GM18520 (cell line): ENCODE data around the gene RERE.

Experiments used
- ATAC-seq: cut with Tn5 transposase; IDR thresholded peaks from one replicate; pipeline ENCODE4 v1.9.1; 2021; ENCODE audit not compliant: unreplicated experiment

RERE gene

GRCh38 chr1:8438489-8438888 is 379.0 kb downstream of the RERE start:
- ATAC-seq = no peak

DNA sequence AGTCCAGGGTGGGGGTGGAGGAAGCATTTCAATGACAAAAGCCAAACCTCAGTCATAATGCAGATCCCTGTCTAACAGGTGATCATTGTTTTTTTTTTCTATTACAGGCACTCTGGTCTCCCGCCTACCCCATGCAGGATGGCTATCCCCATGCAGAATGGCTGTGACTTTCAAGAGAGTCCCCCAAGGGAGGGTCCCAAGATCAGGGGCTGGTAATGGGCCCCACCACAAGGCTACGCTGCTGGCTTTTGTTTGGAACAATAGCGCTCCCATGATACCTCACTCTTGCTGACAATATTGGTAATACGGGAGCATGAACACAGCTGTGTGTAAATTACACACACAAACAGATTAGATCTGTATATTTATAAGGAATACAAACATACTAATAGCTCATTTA is 380.1 kb downstream of the RERE start:
- ATAC-seq = no peak

DNA sequence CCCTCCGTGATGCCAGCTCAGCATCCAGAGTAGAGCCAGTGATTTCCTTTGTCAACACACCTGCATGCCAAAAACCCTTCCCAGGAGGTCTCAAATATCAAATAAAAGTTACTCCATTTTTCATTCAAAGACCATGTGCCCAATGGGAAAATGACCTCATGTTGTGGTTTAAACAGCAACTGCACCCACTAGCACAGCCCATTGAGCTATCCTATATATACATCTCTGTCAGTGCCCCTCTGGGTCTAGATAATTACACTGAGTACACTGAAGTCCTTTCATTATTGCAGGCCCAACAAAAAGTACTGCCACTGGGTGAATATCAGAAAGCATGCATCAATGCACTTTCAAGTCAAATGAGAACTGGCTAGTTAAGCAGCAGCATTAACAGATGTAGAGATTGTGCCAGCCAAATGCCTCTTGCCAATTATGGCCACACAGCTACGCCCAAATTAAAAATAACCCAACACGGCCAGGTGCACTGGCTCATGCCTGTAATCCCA is 381.8 kb downstream of the RERE start:
- no peak for ATAC-seq

DNA sequence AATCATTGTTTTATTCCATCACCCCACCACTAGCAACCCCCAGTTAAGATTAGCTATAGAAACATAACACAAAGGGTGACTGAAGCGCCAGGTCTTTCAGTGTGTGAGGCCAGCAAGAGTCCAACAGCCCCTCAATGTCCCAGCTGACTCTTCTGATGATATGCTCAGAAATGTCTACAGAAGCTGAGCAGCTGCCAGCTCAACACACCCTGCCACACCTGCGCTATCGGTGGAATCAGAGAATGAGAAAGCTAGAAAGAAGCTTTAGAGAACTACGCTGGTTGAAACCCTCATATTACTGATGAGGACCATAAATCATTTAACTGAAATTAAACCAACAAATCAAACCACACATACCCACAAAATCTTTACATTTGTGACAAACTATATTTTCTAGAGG is 383.3 kb downstream of the RERE start:
- no peak for ATAC-seq

DNA sequence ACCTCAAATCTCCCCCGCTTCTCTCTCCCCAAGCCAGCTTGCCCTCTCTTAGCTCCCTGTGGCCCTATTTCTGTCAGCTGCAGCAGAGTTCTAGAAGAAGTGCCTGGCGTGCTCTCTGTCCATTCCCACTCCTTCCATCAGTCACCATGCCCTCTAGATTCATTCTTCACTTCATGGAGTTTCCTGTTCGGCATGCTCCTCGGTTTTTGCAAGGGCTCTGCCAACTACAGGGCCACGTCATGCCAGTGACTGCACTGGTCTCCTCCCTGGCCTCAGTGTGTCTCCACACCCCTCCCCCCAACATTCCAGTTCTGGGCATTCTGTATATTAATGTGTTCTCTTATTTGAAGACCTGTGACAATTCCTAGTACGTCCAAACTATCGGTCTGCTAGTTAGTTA is 385.7 kb downstream of the RERE start:
- no peak for ATAC-seq

- ATAC-seq = no peak
Observed at GRCh38 chr1:8431019-8431418, 386.4 kb downstream of the RERE start.

GRCh38 chr1:8430476-8430875 is 387.0 kb downstream of the RERE start:
- ATAC-seq = no peak

- no peak for ATAC-seq
Observed at GRCh38 chr1:8429549-8430110, 387.8 kb downstream of the RERE start.

- no peak for ATAC-seq
Observed at GRCh38 chr1:8428441-8428840, 389.0 kb downstream of the RERE start.

- no peak for ATAC-seq
Observed at GRCh38 chr1:8427986-8428385, 389.5 kb downstream of the RERE start.

DNA sequence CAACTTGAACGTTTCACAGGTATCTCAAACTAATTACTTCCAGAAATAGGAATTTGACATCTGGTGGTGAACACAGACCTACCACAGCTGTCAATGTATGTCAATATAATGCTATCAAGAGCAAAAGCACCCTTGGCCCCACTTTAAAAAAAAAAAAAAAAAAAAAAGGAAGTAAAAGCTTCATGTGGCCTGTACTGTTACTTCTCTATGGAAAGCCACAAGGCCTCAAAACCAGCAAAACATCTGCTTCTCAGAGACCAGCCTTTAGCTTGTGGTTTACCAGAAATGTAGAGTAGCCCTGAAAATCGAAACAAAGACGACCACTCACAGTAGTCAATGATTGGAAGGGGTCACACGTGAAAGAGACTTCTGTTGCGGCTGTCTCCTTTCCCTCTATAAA is 389.9 kb downstream of the RERE start:
- ATAC-seq = peak; percentile 55

GRCh38 chr1:8426996-8427395 is 390.4 kb downstream of the RERE start:
- no peak for ATAC-seq

GRCh38 chr1:8425781-8426161 is 391.7 kb downstream of the RERE start:
- no peak for ATAC-seq

DNA sequence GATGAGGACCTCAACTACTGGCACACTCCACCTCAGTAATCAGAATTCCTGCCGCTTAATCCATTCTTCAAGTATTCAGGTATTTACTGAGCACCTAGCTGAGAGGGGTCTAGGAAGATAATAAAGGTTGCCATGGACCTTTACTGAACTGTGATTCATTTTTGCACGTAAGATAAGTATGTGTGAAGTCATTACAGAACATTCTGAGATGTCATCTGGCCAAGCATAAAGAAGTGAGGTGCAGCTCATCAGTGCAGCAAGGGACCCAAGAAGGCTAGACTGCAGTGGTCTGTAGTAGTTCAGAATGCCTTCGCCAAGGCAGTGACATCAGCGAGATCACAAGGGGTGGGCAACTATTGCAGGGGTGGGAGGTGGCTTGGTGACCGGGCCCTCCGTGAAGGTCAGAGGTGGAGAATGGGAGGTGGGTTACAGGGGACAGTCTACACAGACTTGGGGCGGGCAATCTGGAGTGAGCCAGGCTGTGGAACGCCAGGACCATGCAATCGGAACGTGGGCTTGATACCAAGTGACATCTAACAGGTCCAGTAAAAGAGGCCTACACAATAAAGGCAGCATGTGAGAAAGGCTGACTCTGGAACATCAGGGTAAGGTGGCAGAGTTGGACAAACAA is 392.2 kb downstream of the RERE start:
- no peak for ATAC-seq

GRCh38 chr1:8424539-8425116 is 392.8 kb downstream of the RERE start:
- no peak for ATAC-seq

DNA sequence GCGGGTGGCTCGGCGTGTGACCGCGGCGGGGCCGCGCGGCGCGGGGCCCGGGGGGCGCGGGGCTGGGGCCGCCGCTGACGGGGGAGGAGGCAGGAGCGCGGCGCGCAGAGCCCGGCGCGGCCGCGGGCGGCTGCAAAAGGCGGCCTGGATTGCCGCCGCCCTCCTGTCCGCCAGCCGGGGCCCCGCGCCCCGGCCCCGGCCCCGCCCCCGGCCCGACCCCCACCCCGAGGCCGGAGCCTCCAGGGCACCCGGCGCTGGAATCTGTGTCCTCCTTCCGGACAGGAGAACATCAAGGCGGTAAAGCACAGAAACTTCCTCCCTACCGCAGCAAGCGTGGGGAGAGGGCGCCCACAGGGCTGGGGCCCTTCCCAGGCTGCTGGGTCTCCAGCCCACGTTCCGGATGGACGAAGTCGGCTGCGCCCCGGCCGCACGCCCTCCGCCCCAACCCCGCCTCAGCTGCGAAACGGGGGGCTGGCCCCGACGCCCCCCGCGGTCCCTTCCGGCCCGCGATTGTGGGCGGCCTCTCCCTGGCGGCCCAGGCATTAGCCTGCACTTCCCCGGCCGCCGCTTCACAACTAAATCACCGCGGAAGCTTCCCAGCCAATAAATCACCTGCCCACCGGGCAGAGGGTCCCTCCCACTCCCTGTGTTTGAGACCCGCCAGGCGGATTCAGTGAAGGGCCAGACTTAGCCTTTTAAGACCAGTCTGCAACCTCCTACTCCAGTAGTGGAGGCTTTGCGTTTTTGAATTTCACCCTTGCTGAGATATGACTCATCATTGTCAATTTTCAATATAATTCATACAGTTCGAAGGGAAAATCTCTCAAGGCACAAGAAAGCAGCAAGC is 393.5 kb downstream of the RERE start:
- no peak for ATAC-seq

GRCh38 chr1:8423269-8423691 is 394.2 kb downstream of the RERE start:
- no peak for ATAC-seq

GRCh38 chr1:8422510-8423268 is 394.8 kb downstream of the RERE start:
- ATAC-seq = no peak

DNA sequence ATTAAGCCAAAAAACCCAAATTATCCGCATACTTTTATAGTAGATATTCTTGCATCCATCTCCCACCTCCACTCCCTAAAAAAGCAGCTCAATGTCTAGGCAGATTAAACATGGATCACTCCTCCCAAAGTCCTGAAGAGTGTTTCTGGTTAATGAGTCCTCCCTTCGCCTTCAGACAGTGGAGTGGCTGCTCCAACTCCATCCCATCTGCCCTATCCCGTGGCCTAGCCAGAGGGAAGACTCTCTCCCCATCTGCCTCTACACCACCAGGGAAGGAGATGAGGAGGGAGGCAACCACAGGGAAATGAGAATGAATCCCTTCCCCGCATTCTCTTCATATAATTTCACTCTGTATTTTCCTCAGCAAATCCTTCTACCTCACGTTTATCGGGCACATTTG is 395.7 kb downstream of the RERE start:
- ATAC-seq = no peak

- ATAC-seq = no peak
Observed at GRCh38 chr1:8420318-8420717, 397.1 kb downstream of the RERE start.

DNA sequence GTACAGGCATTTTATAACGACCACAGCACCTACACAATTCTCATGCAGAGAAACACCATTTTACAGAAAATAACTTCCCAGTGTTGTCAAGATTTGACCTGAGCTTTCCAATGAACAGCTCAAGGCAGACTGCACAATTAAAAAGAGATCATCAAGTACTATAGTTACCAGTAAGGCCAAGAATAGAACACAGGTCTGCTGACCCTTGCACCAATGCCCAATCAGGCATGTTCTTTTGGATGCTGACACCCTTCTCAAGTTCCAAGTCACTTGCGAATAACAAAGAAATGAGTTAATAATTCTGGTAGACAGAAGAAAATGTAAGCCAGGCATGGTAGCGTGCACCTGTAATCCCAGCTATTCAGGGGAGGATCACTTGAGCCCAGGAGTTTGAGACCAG is 397.6 kb downstream of the RERE start:
- ATAC-seq = no peak
